PFSK-1 (cell line): ENCODE measurements around the gene DRICH1.

Experiments used
- FOXP2 ChIP-seq: optimal IDR thresholded peaks from 2 replicates; pipeline ENCODE3; 2011; ENCODE audit warnings: borderline replicate concordance, control low read depth, inconsistent platforms; ENCODE audit not compliant: insufficient read depth; ENCODE audit errors: extremely low read length, extremely low read depth
- POLR2AphosphoS5 ChIP-seq: IDR thresholded peaks from 2 replicates; pipeline ENCODE4 v1.6.1; 2012; ENCODE audit warnings: low read depth, mild to moderate bottlenecking, control low read depth, low read length, moderate library complexity
- SIN3A ChIP-seq: IDR thresholded peaks from 2 replicates; pipeline ENCODE4 v1.6.1; 2012; ENCODE audit warnings: mild to moderate bottlenecking, low read length, moderate library complexity, borderline replicate concordance; ENCODE audit not compliant: insufficient read depth
- TAF1 ChIP-seq: IDR thresholded peaks from 2 replicates; pipeline ENCODE4 v1.6.1; 2012; ENCODE audit warnings: low read length, control low read depth, borderline replicate concordance; ENCODE audit not compliant: insufficient read depth
- TF ChIP-seq, protein P1 (sequence below), 2 experiments: IDR thresholded peaks; 2 replicates each; pipeline versions ENCODE4 v1.6.1 to v1.8.0; 2011 to 2012; ENCODE audit warnings: low read depth in 2 of 2, low read length in 2 of 2, control low read depth in 1 of 2, inconsistent platforms in 1 of 2, mild to moderate bottlenecking in 1 of 2, moderate library complexity in 1 of 2; ENCODE audit not compliant: insufficient read depth in 1 of 2

The DRICH1 gene

DNA sequence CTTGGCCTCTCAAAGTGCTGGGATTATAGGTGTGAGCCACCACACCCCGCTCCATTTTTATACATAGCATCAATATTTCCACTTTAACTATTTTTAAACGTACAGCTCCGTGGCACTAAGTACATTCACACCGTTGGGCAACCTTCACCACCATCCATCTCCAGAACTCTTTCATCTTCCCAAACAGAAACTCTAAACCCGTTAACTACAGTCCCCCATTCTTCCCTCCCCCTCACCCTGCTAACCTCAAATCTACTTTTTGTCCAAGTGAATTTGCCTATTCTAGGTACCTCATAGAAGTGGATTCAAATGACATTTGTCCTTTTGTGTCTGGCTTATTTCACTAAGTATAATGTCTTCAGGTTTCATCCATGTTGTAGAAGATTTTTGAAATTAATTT, 55.4 kb downstream of the DRICH1 start:
- TF ChIP-seq FOXP2 (no peak), SIN3A (no peak), POLR2AphosphoS5 (no peak), TAF1 (no peak)
- TF ChIP-seq, protein P1, sequence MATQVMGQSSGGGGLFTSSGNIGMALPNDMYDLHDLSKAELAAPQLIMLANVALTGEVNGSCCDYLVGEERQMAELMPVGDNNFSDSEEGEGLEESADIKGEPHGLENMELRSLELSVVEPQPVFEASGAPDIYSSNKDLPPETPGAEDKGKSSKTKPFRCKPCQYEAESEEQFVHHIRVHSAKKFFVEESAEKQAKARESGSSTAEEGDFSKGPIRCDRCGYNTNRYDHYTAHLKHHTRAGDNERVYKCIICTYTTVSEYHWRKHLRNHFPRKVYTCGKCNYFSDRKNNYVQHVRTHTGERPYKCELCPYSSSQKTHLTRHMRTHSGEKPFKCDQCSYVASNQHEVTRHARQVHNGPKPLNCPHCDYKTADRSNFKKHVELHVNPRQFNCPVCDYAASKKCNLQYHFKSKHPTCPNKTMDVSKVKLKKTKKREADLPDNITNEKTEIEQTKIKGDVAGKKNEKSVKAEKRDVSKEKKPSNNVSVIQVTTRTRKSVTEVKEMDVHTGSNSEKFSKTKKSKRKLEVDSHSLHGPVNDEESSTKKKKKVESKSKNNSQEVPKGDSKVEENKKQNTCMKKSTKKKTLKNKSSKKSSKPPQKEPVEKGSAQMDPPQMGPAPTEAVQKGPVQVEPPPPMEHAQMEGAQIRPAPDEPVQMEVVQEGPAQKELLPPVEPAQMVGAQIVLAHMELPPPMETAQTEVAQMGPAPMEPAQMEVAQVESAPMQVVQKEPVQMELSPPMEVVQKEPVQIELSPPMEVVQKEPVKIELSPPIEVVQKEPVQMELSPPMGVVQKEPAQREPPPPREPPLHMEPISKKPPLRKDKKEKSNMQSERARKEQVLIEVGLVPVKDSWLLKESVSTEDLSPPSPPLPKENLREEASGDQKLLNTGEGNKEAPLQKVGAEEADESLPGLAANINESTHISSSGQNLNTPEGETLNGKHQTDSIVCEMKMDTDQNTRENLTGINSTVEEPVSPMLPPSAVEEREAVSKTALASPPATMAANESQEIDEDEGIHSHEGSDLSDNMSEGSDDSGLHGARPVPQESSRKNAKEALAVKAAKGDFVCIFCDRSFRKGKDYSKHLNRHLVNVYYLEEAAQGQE (IDR thresholded peaks at IDR 0.05; ENCODE audit: insufficient read depth in 1 of 2, low read depth in 2 of 2, low read length in 2 of 2), result no peak

DNA sequence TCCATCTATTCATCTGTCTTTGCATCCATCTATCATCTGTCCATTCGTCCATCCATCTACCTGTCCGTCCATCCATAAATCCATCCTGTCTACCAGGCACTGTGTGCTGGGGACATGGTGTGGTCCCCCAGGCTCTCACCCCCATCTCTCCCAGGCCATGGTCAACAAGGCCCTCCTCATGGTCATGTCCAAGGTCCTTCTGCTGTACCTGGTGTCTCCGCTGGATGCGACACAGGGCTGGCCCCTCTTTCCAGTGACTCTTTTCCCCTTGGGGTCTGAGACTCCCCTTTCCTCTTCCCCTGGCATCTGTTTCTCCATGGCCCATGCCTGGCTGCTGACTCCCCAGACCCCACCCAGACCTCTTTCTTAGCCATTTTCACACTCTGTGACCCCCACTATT, 56.5 kb downstream of the DRICH1 start:
- TF ChIP-seq, protein P1 (IDR thresholded peaks at IDR 0.05; ENCODE audit: insufficient read depth in 1 of 2, low read depth in 2 of 2, low read length in 2 of 2), result no peak
- TF ChIP-seq TAF1 (no peak), FOXP2 (no peak), SIN3A (no peak), POLR2AphosphoS5 (no peak)

DNA sequence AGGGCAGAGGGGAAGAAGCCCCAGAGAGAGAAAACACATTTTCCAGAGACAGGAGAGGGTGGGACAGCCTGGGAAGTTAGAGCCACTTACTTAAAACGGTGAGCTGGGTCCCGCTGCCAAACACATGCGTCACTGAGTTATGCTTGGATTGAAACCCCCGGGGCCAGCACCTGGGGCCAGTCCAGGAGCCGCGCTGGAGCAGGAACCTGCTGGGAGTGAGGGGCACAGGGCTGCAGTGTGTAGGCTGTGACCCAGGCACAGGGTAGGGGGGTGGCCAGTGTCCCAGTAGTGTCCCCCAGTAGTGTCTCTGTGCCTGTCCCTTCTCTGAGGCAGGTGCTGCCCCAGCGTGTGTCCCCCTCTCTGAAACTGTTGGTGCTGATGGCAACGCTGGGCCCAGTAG, 57.2 kb downstream of the DRICH1 start:
- TF ChIP-seq TAF1 (no peak), FOXP2 (no peak), POLR2AphosphoS5 (no peak), SIN3A (no peak)
- TF ChIP-seq, protein P1 (IDR thresholded peaks at IDR 0.05; ENCODE audit: insufficient read depth in 1 of 2, low read depth in 2 of 2, low read length in 2 of 2), result no peak

DNA sequence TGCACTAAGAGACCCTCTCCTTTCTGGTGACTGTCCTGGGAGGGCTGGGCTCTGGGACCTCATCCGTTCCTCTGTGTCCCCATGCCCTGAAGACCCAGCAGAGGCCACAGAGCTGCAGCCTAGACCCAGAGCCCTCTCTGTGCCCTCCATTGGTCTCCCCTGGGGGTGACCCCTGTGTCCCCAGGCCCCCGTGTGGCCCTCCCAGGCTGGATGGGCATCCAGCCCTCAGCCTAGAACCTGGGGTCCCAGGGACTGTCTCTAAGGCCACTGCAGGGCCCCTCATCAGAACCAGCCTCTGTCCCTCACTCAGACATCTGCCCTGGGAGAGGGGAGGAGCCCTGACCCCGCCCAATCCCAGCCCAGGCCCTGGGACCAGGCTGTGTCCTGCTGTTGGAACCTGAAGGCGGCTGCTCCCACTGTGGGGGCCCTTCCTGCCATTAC, 57.7 kb downstream of the DRICH1 start:
- TF ChIP-seq TAF1, result no peak
- TF ChIP-seq, protein P1 (IDR thresholded peaks at IDR 0.05; ENCODE audit: insufficient read depth in 1 of 2, low read depth in 2 of 2, low read length in 2 of 2), result no peak
- TF ChIP-seq POLR2AphosphoS5, result no peak
- TF ChIP-seq SIN3A, result no peak
- TF ChIP-seq FOXP2, result no peak

DNA sequence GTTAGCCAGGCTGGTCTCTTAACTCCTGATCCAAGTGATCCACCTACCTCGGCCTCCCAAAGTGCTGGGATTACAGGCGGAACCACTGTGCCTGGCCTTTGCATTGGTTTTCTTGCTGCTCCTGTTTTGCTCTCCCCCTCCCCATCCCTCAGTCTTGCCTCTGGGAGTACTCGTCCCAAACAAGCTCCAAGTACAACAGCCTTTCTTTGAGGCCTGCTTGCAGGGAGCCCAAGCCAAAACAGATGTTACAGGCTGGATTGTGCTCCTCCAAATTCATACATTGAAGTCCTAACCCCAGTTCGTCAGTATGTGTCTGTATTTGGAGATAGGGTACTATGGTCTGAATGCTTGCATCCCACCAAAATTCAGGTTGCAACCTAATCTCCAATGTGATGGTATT, 60.6 kb downstream of the DRICH1 start:
- TF ChIP-seq FOXP2 (no peak), SIN3A (no peak), TAF1 (no peak)
- TF ChIP-seq, protein P1 (IDR thresholded peaks at IDR 0.05; ENCODE audit: insufficient read depth in 1 of 2, low read depth in 2 of 2, low read length in 2 of 2), result no peak
